Activated T-cell treated with anti-CD3 and anti-CD28 coated beads for 48 hours (primary cell): Measurements from ENCODE around the gene SUN1.

Experiments
- DNase-seq: peaks from one replicate; pipeline ENCODE4 v3.0.0-alpha.2; 2020; ENCODE audit warnings: low read depth

The SUN1 gene

GRCh38 chr7:892648-893593 is 60.6 kb downstream of the SUN1 start:
- DNase-seq, result no peak

- DNase-seq, result no peak
These were observed 61.4 kb downstream of the SUN1 start for GRCh38 chr7:893686-894085.

- no peak for DNase-seq
These were observed 62.0 kb downstream of the SUN1 start for GRCh38 chr7:894164-894867.

GRCh38 chr7:894927-895450 is 62.7 kb downstream of the SUN1 start:
- DNase-seq, result no peak

GRCh38 chr7:895451-896052 is 63.3 kb downstream of the SUN1 start:
- DNase-seq, result no peak

- no peak for DNase-seq
These were observed 64.2 kb downstream of the SUN1 start for GRCh38 chr7:896346-897075.

- no peak for DNase-seq
These were observed 64.8 kb downstream of the SUN1 start for GRCh38 chr7:897086-897485.

- no peak for DNase-seq
These were observed 65.6 kb downstream of the SUN1 start for GRCh38 chr7:897771-898376.

- DNase-seq, result no peak
These were observed 66.2 kb downstream of the SUN1 start for GRCh38 chr7:898460-898854.

- DNase-seq, result no peak
These were observed 66.8 kb downstream of the SUN1 start for GRCh38 chr7:898855-899681.

- no peak for DNase-seq
These were observed 67.5 kb downstream of the SUN1 start for GRCh38 chr7:899806-900205.

GRCh38 chr7:900331-901040 is 68.2 kb downstream of the SUN1 start:
- no peak for DNase-seq

GRCh38 chr7:901041-901387 is 68.7 kb downstream of the SUN1 start:
- no peak for DNase-seq

- DNase-seq, result peak; percentile 52
These were observed 69.3 kb downstream of the SUN1 start for GRCh38 chr7:901388-902154.

- no peak for DNase-seq
These were observed 70.7 kb downstream of the SUN1 start for GRCh38 chr7:902996-903395.

- DNase-seq, result no peak
These were observed 71.9 kb downstream of the SUN1 start for GRCh38 chr7:903921-904755.

GRCh38 chr7:904847-905246 is 72.6 kb downstream of the SUN1 start:
- no peak for DNase-seq

- DNase-seq, result no peak
These were observed 74.5 kb downstream of the SUN1 start for GRCh38 chr7:906776-907157.
